Stimulated activated CD8-positive, alpha-beta memory T cell treated with anti-CD3 and anti-CD28 coated beads, Interleukin-2, amount 100 ng/mL, for 1 hour (primary cell): Measurements from ENCODE around the gene CIAO2B.
"Not testable (repeated sequence)": the region's sequence is repeated elsewhere in the genome, so short reads cannot be mapped to it uniquely, and the experiment has no call there.

ENCODE experiments used
- DNase-seq, 2 donors: peaks; one replicate each; pipeline ENCODE4 v3.0.0-alpha.2; 2020; ENCODE audit warnings: low read depth in 2 of 2

Gene CIAO2B

DNA sequence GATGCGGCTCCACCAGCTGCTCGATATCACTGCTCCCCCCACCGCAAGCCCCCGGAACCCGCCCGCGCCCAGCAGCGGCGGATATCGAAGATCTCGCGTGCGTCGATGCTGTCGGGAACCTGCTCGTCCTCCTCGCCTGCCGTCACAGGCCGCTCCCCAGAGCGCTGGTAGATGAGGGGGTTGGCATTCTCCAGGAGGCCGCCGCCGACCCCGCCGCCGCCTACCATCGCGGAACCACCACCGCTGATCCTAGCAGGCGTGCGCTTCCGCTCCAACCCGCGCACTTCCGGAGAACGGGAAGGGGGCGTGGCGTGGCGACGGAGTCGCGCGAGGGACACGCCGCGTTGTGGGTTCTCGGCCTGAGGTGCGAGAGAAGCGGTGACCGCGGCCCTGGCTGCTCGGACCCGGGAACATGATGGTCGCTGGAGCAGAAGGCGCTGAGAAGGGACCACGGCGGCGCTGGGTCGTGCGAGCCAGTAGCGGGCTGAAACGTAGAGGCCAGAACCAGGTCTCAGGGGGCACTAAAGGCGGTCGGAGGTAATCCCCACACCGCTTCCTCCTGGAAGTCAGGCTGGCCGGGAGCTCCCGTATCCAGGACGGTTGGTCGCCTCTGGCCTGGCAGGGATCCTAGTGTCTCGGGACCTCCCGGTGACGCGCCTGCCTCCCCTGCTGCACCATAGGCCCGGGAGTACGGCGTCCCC is at the start of gene CIAO2B:
Gene CIAO2B, minus strand, starts transcription at position 265 of the 701 bp plus-strand sequence. Its CDS starts 38 bp downstream, at position 227.
- DNase-seq, result peak; percentile 78 to 82

DNA sequence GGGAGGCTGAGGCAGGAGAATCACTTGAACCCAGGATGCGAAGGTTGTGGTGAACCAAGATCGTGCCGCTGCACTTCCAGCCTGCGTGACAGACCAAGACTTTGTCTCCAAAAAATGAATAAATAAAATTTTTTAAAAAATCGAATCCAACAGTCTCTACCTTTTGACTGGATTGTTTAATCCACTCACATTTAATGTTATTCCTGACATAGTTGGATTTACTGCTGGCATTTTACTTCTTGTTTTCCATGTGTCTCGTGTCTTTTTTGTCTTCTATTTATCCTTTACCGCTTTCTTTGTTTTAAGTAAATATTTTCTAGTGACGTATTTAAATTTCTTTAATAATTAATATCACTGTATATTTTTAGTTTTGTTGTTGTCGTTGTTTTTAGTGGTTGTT is 48.8 kb upstream of the CIAO2B start:
- DNase-seq, result no peak

DNA sequence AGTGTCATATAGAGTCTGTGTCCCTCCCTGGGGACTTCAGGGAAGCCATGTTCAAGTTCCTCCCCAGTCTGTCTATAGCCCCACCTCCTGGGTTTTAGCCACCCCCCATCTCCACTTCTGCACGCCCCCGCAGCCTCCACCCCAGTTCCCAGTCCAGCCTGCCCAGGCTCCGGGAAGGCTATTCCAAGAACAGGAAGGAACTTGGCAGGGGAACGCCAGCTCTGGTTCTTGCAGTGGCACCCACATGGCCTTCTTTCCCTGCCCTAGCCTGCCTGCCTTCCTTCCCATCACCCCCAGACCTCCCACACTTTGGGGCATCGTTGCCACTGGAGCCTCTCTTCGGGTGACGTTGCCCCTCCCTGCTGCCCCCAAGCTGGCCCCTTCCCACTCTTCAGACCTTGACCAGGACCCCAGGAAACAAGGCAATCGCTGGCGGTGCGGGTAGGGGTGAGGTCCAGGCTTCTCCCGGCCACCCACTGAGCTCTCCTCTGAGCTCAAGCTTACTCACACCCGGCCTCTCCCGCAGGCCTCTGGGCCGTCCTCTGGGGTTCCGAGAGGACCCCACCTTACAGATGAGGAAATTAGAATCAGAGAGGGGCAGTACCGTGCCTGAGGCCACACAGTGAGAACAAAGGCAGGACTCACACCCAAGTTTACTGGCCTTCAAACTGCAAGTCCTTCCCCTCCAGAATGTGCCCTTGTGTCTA is 45.0 kb upstream of the CIAO2B start:
- no peak for DNase-seq

DNA sequence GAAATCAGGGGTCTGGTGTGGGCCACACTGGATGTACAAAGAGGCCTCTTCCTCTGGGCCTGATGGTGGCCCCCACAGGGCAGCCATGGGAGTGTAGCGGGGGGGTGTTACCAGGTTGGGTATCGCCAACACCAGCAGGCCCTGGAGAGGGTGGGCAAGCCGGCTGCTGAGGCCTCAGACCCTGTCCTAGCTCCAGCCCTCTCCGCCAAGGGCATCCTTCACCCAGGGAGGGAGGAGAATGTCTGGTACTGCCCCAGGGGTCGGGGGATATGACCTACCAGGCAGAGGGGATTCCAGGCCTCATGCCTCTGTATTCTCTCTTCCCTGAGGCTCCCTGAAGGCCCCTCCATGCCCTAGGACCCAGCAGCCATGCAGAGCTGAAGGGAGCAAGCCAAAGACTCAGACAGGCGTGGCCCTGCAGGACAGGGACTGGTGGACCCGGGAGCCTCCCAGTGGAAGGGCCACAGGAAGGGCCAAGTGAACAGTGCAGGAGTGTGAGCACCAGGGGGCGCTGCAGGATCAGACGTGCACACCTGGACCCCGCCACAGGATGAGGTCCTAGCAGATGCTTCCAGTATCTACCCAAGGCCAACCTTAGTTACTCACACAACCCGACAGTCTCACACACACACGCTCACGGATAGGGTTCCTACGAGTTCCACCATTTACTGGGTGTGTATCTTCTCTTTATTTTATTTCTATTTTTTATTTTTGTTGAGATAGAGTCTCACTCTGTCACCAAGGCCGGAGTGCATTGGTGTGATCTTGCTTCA is 43.3 kb upstream of the CIAO2B start:
- peak; percentile 80 to 82 for DNase-seq

DNA sequence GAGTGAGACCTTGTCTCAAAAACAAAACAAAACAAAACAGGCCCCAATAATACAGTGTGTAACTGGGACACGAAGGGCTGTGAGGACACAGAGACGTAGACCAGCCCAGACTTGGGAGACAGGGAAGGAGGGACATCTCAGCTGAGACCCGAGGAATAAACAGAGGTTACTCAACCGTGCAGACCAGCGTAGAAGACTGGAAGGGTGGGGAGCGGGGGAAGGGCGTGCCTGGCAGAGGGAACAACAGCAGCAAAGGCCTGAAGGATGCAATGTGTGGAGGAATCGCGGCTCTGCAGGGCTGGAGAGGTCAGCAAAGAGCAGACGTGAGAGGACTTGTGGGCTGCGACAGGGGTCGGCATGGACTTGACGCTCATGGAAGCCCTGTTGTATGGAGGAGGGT is 42.5 kb upstream of the CIAO2B start:
- no peak for DNase-seq

DNA sequence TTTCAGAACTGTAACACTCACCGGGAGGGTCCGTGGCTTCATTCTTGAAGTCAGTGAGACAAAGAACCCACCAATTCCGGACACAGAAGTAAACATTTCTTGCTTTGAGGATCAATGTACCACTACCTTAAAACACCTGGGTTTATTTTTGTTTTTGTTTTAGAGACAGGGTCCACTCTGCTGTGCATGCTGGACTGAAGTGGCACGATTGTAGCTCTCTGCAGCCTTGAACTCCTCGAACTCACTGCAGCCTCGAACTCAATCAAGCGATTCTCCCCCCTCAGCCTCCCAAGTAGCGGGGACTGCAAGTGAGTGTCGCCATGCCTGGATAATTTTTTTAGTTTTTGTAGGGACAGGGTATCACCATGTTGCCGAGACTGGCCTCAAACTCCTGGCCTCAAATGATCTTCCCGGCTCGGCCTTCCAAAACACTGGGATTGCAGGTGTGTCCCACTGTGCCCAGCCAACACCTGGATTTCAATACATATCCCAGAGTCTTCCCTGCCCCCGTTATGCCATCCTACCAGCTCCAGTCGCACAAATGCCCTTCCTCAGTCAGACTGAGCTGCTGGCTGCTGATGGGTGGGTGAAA is 41.2 kb upstream of the CIAO2B start:
- DNase-seq, result no peak

DNA sequence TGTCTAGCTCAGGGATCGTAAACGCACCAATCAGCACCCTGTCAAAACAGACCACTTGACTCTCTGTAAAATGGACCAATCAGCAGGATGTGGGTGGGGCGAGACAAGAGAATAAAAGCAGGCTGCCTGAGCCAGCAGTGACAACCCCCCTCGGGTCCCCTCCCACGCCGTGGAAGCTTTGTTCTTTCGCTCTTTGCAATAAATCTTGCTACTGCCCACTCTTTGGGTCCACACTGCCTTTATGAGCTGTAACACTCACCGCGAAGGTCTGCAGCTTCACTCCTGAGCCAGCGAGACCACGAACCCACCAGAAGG is 40.7 kb upstream of the CIAO2B start:
- DNase-seq, result not testable (repeated sequence)

DNA sequence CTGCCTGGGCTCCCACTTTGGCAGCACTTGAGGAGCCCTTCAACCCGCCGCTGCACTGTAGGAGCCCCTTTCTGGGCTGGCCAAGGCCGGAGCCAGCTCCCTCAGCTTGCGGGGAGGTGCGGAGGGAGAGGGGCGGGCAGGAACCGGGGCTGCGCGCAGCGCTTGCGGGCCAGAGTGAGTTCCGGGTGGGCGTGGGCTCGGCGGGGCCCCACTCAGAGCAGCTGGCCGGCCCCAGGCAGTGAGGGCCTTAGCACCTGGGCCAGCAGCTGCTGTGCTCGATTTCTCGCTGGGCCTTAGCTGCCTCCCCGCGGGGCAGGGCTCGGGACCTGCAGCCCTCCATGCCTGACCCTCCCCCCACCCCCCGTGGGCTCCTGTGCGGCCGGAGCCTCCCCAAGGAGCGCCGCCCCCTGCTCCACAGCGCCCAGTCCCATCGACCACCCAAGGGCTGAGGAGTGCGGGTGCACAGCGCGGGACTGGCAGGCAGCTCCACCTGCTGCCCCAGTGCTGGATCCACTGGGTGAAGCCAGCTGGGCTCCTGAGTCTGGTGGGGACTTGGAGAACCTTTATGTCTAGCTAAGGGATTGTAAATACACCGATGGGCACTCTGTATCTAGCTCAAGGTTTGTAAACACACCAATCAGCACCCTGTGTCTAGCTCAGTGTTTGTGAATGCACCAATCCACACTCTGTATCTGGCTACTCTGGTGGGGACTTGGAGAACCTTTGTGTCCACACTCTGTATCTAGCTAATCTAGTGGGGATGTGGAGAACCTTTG is 40.1 kb upstream of the CIAO2B start:
- not testable (repeated sequence) for DNase-seq

DNA sequence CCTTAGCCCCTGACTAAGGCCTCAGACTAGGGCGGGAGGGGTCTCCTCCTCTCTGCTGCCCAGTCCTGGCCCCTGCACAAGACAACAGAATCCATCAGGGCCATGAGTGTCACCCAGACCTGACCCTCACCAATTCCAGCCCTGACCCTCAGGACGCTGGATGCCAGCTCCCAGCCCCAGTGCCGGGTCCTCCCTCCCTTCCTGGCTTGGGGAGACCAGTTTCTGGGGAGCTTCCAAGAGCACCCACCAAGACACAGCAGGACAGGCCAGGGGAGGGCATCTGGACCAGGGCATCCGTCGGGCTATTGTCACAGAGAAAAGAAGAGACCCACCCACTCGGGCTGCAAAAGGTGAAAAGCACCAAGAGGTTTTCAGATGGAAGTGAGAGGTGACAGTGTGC is 39.5 kb upstream of the CIAO2B start:
- DNase-seq, result no peak

DNA sequence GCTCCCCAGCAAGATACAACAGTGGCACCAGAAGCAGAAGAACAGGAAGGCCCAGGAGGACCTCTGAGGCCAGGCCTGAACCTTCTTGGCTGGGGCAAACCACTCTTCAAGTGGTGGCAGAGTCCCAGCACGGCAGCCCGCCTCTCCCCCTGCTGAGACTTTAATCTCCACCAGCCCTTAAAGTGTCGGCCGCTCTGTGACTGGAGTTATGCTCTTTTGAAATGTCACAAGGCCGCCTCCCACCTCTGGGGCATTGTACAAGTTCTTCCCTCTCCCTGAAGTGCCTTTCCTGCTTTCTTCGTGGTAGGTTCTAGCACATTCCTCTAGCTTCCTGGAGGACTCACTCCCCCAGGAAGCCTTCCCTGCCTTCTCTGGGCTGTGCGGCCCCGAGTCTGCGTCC is 38.8 kb upstream of the CIAO2B start:
- no peak for DNase-seq

DNA sequence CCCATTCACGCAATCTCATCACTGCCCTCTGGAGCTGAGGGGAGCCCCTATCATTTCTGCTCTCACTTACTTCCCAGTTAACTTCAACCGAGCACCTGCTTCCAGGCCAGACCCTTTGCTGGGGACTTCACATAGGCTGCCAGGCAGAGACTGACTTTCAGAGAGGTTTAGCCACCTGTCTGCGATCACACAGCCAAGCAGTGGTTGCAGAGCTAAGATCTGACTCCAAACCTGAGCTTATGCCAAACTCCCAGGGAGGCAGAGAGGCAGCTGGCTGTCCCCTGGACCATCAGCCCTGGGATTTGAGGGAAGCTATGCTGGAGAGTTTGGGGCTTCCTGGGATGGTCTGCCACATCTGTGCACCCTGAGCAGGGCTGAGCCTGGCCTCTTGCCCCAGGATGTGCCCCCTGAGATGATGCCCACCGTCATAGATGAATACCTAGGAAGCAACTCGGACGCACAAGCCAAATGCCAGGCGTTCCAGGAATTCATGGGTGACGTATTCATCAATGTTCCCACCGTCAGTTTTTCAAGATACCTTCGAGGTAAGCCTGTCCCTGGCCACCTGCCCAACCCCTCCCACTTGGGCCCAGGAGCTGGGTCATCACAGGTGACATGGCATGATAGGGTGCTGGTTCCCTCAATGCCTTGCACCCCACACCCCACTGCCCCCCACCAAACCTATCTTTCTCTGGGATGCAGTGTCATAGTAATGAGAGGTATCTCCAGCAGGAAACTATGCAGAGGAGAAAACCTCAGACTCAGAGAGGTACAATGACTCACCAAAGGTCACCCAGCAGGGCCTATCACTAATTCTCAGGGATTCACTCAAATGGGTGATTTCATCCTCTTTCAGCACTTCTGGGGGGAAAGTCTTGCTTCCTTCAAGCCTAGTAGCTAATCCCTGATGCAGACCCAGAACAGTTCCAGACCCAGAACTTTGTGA is 36.8 kb upstream of the CIAO2B start:
- DNase-seq, result no peak

DNA sequence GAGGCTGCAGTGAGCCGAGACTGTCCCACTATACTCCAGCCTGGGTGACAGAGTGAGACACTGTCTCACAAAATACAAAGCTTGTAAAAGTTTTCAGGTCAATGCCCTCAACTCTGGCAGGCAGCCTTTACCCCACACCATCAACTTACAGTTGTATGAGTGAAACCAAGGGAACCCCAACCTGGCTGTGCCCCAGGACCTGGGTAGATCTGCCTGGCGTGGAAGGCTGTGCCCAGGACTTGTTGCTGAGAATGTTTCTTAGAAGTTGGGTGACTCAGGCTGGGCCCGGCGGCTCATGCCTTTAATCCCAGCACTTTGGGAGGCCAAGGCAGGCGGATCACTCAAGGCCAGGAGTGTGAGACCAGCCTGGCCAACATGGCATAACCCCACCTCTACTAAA is 34.6 kb upstream of the CIAO2B start:
- no peak for DNase-seq

DNA sequence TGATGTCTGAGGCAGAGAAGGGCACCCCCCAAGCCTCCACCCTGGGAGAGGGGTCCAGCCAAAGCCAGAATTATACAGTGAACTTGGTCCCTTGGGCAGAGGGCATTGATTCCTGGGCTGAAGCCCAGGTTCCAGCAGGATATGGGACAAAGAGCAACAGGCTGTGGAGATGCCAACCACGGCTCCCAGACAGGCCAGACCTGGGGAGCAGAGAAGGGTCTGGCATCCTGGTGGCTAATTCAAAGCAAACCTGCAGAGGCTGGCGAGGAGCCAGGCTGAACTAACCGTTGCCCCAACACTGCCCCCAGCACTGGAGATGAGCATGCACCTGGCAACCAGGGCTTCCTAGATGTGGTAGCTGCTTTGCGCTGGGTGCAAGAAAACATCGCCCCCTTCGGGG is 29.8 kb upstream of the CIAO2B start:
- no peak for DNase-seq

DNA sequence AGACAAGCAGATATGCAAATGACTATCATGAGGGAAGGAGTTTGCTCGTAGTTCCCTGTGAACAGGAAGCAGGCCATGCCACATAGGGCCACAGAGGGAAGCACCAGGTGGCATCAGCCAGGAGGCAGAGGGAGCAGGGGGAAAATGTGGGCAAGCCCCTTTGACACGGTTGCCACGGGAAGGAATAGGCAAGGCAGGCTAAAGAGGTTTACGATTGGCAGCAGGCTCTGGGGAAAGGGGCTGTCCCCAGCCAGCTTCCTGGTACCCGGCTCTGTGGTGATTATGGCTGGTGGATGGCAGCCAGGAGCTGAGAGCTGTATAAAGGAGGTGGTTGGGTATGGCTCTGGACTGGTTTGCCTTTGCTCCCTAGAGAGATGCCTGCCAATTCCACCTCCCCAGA is 27.7 kb upstream of the CIAO2B start:
- no peak for DNase-seq

DNA sequence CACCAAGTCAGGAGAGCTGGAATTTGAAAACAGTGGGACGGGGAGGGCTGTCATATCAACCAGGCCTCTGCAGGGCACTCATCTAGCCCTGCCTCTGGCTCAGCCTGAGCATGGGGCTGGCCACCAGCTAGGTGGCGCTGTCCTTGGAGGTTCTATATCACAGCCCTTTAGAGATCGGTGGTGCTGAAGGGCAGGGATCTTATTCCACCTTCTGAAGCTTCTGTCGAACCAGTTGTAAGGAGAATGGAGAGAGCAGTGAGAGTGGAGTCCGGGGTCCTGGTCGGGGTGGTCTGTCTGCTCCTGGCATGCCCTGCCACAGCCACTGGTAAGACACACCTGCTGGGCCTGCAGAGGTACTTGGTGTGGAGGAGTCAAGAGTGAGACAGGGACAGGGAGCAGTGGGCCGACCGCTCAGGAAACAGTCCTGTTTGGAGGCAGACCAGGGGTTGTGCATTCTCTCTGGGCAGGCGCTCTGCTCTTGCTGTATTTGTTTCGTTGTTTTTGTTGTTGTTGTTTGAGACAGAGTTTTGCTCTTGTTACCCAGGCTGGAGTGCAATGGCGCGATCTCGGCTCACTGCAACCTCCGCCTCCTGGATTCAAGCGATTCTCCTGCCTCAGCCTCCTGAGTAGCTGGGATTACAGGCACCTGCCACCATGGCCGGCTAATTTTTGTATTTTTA is 27.0 kb upstream of the CIAO2B start, which contains the start of gene CES3:
Gene CES3, plus strand, starts transcription at position 202 of the 680 bp plus-strand sequence. Its CDS starts 42 bp downstream, at position 244.
- DNase-seq, result peak in 1 of 2 donors; percentile 23

DNA sequence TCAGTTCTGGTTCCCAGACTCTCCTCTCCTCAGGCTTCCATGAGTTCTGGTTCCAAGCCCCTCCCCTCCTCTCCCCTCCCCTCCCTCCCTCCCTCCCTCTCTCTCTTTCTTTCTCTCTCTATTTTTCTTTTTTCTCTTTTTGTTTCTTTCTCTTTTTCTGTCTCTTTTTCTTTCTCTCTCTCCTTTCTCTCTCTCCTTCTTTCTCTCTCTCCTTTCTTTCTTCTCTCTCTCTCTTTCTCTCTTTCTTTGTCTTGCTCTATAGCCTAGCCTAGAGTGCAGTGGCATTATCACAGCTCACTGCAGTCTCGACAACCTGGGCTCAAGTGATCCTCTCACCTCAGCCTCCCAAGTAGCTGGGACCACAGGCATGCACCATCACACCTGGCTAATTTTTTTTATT is 26.1 kb upstream of the CIAO2B start:
- no peak for DNase-seq

DNA sequence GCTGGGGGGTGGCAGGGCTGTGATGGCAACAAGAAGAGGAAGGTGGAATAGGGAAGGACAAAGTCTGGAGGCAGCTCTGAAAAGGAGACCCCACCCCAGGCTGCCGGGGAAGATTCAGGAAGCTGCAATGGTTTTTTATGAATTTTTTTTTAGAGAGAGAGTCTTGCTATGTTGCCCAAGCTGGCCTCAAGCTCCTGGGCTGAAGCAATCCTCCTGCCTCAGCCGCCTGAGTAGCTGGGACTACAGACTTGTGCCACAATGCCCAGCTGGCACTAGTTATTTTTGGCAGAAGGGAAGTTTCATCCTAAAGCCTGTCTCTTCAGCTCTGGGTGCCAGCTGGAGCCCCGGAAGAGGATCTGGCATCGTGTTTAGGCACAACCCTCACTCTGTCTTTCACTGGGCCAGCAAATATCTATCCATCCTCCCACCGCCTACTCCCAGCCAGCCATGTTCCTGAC is 25.5 kb upstream of the CIAO2B start:
- no peak for DNase-seq

DNA sequence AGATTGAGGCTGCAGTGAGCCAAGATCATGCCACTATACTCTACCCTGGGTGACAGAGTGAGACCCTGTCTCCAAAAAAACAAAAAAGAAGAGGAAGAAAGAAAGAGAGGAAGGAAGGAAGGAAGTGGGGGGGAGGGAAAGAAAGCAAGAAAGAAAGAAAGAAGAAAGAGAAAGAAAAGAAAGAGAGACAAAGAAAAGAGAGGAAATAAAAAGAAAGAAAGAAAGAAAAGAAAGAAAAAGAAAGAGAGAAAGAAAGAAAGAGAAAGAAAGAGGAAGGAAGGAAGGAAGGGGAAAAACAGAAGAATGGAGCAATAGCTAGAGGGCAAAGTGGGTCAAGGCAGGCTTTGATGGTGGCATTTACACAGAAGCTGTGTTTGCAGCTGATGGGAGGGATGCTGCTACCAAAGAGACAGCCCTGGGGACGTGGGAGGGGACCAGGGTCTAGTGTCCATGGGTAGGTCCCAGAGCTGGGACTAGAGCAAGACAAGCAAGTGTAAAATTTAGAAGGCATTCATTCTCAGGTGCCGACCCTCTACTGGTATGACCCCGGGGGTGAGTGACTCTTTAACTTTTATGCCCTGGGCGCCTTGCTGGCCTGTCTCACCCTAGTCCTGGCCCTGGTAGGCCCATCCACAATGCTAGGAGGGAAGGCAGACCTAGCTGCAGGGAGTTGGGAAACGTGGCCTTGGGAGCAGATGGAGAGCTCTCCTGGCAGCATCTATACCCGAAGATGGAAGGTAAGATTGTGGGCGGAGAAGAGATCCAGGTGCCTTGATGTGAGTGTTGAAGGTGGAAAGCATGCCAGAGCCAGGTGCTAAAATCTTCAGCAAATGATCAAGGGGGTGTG is 24.9 kb upstream of the CIAO2B start:
- no peak for DNase-seq

DNA sequence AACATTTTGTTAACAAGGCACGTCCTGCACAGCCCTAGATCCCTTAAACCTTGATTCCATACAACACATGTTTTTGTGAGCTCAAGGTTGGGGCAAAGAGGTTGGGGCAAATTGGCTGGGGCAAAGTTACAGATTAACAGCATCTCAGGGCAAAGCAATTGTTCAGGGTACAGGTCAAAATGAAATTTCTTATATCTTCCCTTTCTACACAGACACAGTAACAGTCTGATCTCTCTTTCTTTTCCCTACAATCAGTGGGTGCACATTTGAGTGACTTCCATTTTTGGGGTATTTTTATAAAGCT is 21.9 kb upstream of the CIAO2B start:
- DNase-seq, result not testable (repeated sequence)
